ENCODE data around the gene OSBPL6. TPM values are rescaled to one million over a fixed set of nuclear protein-coding genes. Genes with fewer than 3 reads are reported as not detected.
A peak's percentile ranks its signal among the peaks of the same experiment; 100 is the strongest.

Gene OSBPL6
- total and polyA plus RNA-seq, 9 of the 15 experiments (the other 6 are each of a cell fraction or from before 2014, with no cell fraction given), result 3.4 to 12.7 (median 9.3) TPM

DNA sequence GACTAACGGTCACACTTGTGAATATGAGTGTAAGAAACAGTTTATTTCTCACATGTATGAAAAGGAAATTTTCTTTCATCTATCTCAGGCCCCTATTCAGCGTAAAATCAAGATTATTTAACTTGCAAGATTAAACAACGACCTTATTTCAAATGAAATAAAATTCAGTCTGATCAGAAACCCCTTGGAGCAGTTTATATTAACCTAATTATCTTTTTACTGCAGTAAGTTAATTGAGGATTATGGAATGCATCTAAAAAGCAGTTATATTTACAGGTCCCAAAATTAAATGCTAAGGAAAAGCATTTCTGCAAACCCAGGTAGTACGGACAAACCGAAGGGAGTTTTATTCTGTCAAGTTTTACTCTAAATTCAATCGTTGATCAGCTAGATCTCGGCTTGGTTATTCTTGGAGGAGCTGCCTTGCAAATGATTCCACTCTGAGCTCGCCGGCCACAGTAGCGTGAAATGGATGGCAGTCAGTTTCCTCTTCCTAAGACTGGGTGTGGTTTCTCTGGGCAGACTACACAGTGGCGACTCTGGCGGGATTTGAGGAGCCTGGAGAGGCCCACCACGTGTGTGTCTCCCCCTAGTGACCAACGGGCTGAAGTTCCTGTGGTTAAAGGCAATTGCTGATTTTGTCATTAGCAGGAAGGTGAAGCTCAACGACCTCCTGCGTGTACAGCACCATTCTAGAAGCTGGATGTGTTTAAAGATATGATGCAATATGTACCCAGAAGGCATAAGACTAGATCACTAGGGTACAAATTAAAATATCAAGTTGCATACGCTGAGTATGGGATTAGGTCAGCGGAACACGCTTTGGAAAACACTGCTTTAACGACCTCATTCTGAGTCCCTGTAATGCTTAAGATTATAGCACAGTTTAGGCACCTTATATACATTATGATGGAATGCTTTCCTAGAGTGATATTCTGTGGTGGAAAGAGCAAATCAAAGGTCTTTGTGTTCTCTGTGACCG lies 220.2 kb downstream of the OSBPL6 start (continued):
- TF ChIP-seq ZFP36 (IDR thresholded peaks at IDR 0.05; ENCODE audit: low read depth, low read length, partially characterized antibody), result peak; percentile 48
- TF ChIP-seq, protein P1, sequence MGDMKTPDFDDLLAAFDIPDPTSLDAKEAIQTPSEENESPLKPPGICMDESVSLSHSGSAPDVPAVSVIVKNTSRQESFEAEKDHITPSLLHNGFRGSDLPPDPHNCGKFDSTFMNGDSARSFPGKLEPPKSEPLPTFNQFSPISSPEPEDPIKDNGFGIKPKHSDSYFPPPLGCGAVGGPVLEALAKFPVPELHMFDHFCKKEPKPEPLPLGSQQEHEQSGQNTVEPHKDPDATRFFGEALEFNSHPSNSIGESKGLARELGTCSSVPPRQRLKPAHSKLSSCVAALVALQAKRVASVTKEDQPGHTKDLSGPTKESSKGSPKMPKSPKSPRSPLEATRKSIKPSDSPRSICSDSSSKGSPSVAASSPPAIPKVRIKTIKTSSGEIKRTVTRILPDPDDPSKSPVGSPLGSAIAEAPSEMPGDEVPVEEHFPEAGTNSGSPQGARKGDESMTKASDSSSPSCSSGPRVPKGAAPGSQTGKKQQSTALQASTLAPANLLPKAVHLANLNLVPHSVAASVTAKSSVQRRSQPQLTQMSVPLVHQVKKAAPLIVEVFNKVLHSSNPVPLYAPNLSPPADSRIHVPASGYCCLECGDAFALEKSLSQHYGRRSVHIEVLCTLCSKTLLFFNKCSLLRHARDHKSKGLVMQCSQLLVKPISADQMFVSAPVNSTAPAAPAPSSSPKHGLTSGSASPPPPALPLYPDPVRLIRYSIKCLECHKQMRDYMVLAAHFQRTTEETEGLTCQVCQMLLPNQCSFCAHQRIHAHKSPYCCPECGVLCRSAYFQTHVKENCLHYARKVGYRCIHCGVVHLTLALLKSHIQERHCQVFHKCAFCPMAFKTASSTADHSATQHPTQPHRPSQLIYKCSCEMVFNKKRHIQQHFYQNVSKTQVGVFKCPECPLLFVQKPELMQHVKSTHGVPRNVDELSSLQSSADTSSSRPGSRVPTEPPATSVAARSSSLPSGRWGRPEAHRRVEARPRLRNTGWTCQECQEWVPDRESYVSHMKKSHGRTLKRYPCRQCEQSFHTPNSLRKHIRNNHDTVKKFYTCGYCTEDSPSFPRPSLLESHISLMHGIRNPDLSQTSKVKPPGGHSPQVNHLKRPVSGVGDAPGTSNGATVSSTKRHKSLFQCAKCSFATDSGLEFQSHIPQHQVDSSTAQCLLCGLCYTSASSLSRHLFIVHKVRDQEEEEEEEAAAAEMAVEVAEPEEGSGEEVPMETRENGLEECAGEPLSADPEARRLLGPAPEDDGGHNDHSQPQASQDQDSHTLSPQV (IDR thresholded peaks at IDR 0.05), result peak; percentile 62
- TF ChIP-seq MED1 (CRISPR knock-in tag; IDR thresholded peaks at IDR 0.05; ENCODE audit: borderline replicate concordance), result no peak
- peak; percentile 34 for TF ChIP-seq CBFA2T3 (IDR thresholded peaks at IDR 0.05)
- TF ChIP-seq, protein P2, sequence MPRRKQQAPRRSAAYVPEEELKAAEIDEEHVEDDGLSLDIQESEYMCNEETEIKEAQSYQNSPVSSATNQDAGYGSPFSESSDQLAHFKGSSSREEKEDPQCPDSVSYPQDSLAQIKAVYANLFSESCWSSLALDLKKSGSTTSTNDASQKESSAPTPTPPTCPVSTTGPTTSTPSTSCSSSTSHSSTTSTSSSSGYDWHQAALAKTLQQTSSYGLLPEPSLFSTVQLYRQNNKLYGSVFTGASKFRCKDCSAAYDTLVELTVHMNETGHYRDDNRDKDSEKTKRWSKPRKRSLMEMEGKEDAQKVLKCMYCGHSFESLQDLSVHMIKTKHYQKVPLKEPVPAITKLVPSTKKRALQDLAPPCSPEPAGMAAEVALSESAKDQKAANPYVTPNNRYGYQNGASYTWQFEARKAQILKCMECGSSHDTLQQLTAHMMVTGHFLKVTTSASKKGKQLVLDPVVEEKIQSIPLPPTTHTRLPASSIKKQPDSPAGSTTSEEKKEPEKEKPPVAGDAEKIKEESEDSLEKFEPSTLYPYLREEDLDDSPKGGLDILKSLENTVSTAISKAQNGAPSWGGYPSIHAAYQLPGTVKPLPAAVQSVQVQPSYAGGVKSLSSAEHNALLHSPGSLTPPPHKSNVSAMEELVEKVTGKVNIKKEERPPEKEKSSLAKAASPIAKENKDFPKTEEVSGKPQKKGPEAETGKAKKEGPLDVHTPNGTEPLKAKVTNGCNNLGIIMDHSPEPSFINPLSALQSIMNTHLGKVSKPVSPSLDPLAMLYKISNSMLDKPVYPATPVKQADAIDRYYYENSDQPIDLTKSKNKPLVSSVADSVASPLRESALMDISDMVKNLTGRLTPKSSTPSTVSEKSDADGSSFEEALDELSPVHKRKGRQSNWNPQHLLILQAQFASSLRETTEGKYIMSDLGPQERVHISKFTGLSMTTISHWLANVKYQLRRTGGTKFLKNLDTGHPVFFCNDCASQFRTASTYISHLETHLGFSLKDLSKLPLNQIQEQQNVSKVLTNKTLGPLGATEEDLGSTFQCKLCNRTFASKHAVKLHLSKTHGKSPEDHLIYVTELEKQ (CRISPR knock-in tag; IDR thresholded peaks at IDR 0.05), result no peak
- no peak for TF ChIP-seq HDGF (IDR thresholded peaks at IDR 0.05)
- TF ChIP-seq KLF6 (CRISPR knock-in tag; IDR thresholded peaks at IDR 0.05; ENCODE audit: borderline replicate concordance), result peak; percentile 65; the same call in 1 of the 2 replicates
- peak; percentile 26 to 91; a peak in 3 of 4 replicates for TF ChIP-seq FOXA3 (CRISPR knock-in tag; conservative IDR thresholded peaks at IDR 0.05 in 1 of 2, IDR thresholded peaks at IDR 0.05 in 1 of 2)
- TF ChIP-seq SIN3B (IDR thresholded peaks at IDR 0.05; ENCODE audit: low read depth), result no peak
- TF ChIP-seq, protein P3, sequence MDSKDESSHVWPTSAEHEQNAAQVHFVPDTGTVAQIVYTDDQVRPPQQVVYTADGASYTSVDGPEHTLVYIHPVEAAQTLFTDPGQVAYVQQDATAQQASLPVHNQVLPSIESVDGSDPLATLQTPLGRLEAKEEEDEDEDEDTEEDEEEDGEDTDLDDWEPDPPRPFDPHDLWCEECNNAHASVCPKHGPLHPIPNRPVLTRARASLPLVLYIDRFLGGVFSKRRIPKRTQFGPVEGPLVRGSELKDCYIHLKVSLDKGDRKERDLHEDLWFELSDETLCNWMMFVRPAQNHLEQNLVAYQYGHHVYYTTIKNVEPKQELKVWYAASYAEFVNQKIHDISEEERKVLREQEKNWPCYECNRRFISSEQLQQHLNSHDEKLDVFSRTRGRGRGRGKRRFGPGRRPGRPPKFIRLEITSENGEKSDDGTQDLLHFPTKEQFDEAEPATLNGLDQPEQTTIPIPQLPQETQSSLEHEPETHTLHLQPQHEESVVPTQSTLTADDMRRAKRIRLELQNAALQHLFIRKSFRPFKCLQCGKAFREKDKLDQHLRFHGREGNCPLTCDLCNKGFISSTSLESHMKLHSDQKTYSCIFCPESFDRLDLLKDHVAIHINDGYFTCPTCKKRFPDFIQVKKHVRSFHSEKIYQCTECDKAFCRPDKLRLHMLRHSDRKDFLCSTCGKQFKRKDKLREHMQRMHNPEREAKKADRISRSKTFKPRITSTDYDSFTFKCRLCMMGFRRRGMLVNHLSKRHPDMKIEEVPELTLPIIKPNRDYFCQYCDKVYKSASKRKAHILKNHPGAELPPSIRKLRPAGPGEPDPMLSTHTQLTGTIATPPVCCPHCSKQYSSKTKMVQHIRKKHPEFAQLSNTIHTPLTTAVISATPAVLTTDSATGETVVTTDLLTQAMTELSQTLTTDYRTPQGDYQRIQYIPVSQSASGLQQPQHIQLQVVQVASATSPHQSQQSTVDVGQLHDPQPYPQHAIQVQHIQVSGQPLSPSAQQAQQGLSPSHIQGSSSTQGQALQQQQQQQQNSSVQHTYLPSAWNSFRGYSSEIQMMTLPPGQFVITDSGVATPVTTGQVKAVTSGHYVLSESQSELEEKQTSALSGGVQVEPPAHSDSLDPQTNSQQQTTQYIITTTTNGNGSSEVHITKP (IDR thresholded peaks at IDR 0.05; ENCODE audit: partially characterized antibody), result peak; percentile 19
- no peak for TF ChIP-seq BRD9 (IDR thresholded peaks at IDR 0.05; ENCODE audit: low read depth, partially characterized antibody)
- peak; percentile 13; the same call in 1 of the 2 replicates for TF ChIP-seq ERF (CRISPR knock-in tag; IDR thresholded peaks at IDR 0.05)
- TF ChIP-seq NFIX (CRISPR knock-in tag; IDR thresholded peaks at IDR 0.05; ENCODE audit: low read depth), result no peak
